ENCODE data around the gene DUSP16. TPM values are rescaled to one million over a fixed set of nuclear protein-coding genes. Genes with fewer than 3 reads are reported as not detected.
A peak's percentile ranks its signal among the peaks of the same experiment; 100 is the strongest.
"Not testable (repeated sequence)": the region's sequence is repeated elsewhere in the genome, so short reads cannot be mapped to it uniquely, and the experiment has no call there.

DUSP16 gene
- total RNA-seq, 2 donors from 2014 or later: 105 to 129 TPM

DNA sequence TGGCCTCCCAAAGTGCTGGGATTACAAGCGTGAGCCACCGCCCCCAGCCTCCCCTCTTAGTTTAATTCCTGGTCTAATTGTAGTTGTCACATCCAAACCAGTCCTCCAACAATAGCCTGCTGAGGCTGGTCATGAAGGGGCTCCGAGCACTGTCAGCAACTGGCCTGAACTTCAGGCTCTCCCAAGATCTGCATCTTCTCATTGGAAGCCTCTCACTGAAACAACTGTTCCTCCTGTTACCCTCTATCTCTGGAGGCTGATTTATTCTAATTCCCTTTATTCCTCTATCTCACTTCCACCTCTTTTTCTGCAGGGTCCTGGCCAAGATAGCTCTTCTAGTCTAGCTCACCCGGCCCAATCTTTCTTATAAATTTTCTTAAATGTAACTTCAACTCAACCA, 89.4 kb downstream of the DUSP16 start:
- Mint-ChIP-seq H3K27me3 (ENCODE audit: low read depth) (no peaks in the 10 kb centered on the region), H3K4me3 (peak overlapping the region in 1 of 2 donors; percentile 82), H3K9me3 (peaks cover 1 to 2% of the 10 kb centered on the region in 2 donors), H3K27ac (peak overlapping the region; percentile 99), H3K36me3 (ENCODE audit: insufficient read depth in 2 of 2) (peaks cover 33 to 55% of the 10 kb centered on the region in 2 donors), H3K4me1 (ENCODE audit: low read depth) (peaks cover 69% of the 10 kb centered on the region)
- DNase-seq (no peak), ATAC-seq (replicated peaks in 1 of 2) (no peak)

DNA sequence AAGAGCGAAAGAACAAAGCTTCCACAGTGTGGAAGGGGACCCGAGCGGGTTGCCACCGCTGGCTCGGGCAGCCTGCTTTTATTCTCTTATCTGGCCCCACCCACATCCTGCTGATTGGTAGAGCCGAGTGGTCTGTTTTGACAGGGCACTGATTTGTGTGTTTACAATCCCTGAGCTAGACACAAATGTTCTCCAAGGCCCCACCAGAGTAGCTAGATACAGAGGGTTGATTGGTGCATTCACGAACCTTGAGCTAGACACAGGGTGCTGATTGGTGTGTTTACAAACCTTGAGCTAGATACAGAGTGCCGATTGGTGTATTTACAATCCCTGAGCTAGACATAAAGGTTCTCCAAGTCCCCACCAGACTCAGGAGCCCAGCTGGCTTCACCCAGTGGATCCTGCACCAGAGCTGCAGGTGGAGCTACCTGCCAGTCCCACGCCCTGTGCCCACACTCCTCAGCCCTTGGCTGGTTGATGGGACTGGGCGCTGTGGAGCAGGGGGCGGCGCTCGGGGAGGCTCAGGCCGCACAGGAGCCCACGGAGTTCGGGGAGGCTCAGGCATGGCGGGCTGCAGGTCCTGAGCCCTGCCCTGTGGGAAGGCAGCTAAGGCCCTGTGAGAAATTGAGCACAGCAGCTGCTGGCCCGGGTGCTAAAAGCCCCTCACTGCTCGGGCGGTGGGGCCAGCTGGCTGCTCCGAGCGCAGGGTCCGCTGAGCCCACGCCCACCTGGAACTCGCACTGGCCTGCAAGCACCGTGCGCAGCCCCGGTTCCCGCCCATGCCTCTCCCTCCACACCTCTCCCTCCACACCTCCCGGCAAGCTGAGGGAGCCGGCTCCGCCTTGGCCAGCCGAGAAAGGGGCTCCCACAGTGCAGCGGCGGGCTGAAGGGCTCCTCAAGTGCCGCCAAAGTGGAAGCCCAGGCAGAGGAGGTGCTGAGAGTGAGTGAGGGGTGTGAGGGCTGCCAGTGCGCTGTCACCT, 90.4 kb downstream of the DUSP16 start:
- Mint-ChIP-seq H3K4me1 (ENCODE audit: low read depth) (peaks cover 72% of the 10 kb centered on the region), H3K36me3 (ENCODE audit: insufficient read depth in 2 of 2) (peaks cover 31 to 52% of the 10 kb centered on the region in 2 donors)
- not testable (repeated sequence) for DNase-seq; H3K4me3 Mint-ChIP-seq; H3K27me3 Mint-ChIP-seq (ENCODE audit: low read depth); ATAC-seq (replicated peaks in 1 of 2); H3K9me3 Mint-ChIP-seq; H3K27ac Mint-ChIP-seq

DNA sequence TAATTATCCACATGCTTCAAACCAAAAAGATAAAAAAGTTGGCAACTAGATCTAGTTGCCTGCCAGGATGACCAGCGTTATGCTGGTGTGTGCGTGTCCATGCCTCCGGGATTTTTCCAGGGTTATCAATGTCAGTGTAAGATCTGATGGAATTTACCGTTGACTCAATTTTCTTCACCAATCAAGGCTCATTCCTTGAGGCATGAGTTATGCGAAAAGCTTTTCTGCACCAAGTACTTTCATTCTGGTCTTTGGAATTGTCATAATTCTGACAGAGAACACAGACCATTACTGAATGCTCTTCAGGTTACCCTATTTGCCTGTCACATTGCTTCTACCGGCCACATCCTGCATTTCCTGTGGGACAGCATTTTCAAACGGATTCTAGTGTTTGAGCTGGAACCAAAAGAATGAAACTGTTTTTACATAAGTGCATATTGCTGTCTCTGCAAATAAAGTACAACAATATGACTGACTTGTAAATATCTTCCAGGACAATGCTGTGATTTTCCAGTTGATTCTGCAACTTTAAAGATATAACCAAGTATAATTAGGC, 91.8 kb downstream of the DUSP16 start:
- peak overlapping the region; percentile 78 for H3K27ac Mint-ChIP-seq
- H3K4me3 Mint-ChIP-seq: peak overlapping the region in 1 of 2 donors; percentile 15
- H3K9me3 Mint-ChIP-seq: peaks cover 1 to 2% of the 10 kb centered on the region in 2 donors
- ATAC-seq (replicated peaks in 1 of 2): no peak
- no peaks in the 10 kb centered on the region for H3K27me3 Mint-ChIP-seq (ENCODE audit: low read depth)
- peaks cover 74% of the 10 kb centered on the region for H3K4me1 Mint-ChIP-seq (ENCODE audit: low read depth)
- DNase-seq: no peak
- peaks cover 30 to 47% of the 10 kb centered on the region in 2 donors for H3K36me3 Mint-ChIP-seq (ENCODE audit: insufficient read depth in 2 of 2)

DNA sequence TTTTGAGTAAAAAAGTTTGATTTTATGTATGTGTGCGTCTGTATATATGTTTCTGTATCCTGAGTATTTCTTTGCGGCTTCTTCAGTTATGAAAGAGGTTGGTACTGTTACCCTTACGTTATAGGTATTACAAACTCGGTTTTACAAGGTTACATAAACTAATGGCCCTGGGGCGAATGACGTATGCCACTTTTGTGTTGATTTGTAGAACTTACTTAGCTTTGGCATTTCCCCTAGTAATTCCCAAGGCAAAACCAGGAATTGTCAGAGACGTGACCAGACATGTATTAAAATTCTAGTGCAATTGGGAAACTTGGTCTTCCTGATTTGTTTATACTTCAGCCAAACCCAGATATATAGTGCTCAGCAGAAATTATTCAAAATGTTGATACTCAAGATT, 93.3 kb downstream of the DUSP16 start:
- H3K9me3 Mint-ChIP-seq: peaks cover 1 to 2% of the 10 kb centered on the region in 2 donors
- H3K36me3 Mint-ChIP-seq (ENCODE audit: insufficient read depth in 2 of 2): peaks cover 25 to 38% of the 10 kb centered on the region in 2 donors
- peak overlapping the region; percentile 44 for H3K27ac Mint-ChIP-seq

DNA sequence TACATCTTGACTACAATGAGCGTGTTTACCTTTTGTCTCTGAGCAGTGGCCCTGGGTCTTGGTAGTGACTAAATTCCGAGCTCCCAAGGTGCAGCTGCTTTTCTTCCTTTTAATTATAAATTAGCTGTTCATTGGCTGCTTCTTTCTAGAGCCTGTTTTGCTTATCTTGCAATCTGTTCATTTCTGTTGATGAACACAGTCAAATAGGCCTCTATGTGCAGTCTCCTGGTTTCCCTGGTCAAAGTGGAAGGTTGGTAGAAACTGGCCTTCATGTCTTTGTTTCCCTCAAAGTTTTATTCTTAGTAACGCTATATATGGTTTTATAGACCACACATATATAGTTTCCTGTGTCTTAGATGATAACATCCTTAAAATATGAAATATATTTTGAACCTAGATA, 94.1 kb downstream of the DUSP16 start:
- Mint-ChIP-seq H3K36me3 (ENCODE audit: insufficient read depth in 2 of 2) (peaks cover 22 to 35% of the 10 kb centered on the region in 2 donors), H3K4me1 (ENCODE audit: low read depth) (peaks cover 70% of the 10 kb centered on the region), H3K9me3 (peaks cover 1 to 2% of the 10 kb centered on the region in 2 donors), H3K4me3 (peak overlapping the region; percentile 62 to 80), H3K27ac (peak overlapping the region; percentile 99), H3K27me3 (ENCODE audit: low read depth) (no peaks in the 10 kb centered on the region)
- DNase-seq (no peak), ATAC-seq (replicated peaks in 1 of 2) (no peak)

More for the DNA sequence above, 93.3 kb downstream of the DUSP16 start:
- Mint-ChIP-seq H3K27me3 (ENCODE audit: low read depth) (no peaks in the 10 kb centered on the region), H3K4me3 (no peak overlapping the region), H3K4me1 (ENCODE audit: low read depth) (peaks cover 73% of the 10 kb centered on the region)
- DNase-seq (no peak), ATAC-seq (replicated peaks in 1 of 2) (no peak)

DNA sequence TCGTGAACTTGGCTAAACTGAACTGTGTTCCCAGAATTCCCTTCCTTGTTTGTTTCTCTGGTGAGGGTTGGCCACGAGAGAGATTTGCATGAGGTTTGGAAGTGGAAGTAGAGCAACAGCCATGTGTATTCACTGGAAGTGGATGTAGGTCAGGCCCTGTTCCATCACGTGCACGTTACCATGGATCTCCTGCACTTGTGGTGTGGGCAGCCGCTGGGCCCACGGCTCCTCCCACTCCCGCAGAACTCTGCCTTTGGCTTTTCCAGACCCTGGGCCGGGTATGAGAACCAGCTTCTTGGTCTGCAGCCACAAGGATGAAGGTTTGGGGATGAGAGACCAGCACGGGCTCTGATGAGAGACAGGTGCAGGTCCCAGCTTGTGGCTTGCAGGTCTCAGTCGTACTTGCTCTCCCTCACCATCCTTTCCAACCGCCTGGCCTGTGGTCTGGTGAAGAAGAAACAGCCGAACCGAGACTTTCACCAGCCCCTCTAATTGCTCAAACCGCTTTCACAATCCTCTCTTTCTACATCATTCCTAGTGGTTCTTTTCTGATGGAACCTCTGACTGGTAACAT, 94.9 kb downstream of the DUSP16 start:
- peak; percentile 38 to 55 for DNase-seq
- H3K36me3 Mint-ChIP-seq (ENCODE audit: insufficient read depth in 2 of 2): peaks cover 19 to 30% of the 10 kb centered on the region in 2 donors

GRCh38 chr12:12467264-12467663, 95.4 kb downstream of the DUSP16 start:
- DNase-seq (peak in 1 of 2 donors; percentile 40), ATAC-seq (replicated peaks in 1 of 2) (peak; percentile 59 to 60)
- Mint-ChIP-seq H3K27me3 (ENCODE audit: low read depth) (no peaks in the 10 kb centered on the region), H3K9me3 (peaks cover 1 to 2% of the 10 kb centered on the region in 2 donors), H3K36me3 (ENCODE audit: insufficient read depth in 2 of 2) (peaks cover 19 to 30% of the 10 kb centered on the region in 2 donors), H3K27ac (peak overlapping the region; percentile 99), H3K4me3 (peak overlapping the region; percentile 62 to 80), H3K4me1 (ENCODE audit: low read depth) (peaks cover 75% of the 10 kb centered on the region)

More for the DNA sequence above, 94.9 kb downstream of the DUSP16 start:
- Mint-ChIP-seq H3K27me3 (ENCODE audit: low read depth) (no peaks in the 10 kb centered on the region), H3K4me3 (peak overlapping the region; percentile 62 to 80), H3K27ac (peak overlapping the region; percentile 99), H3K9me3 (peaks cover 1 to 2% of the 10 kb centered on the region in 2 donors), H3K4me1 (ENCODE audit: low read depth) (peaks cover 72% of the 10 kb centered on the region)
- peak; percentile 51 to 55 for ATAC-seq (replicated peaks in 1 of 2)

DNA sequence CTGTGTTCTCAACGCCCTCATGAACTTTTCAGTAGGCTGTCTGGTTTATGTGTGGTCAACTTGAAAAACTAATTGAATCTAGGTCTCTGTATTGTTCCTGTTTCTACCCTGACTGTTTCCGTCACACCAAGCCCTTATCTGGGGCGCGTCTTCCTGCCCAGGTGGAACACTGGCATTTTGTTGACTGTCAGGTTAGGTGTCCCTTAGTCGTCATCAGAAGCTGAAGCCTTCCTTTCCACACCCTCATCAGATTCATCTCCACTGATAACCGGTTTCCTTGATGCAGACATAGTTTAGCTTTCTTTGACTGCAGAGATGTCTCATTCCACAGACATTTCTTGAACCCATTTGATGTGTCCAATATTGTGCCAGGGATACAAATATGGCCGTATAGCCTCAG, 96.5 kb downstream of the DUSP16 start:
- Mint-ChIP-seq H3K4me3 (peak overlapping the region; percentile 18 to 87), H3K27me3 (ENCODE audit: low read depth) (no peaks in the 10 kb centered on the region), H3K9me3 (peaks cover 1 to 2% of the 10 kb centered on the region in 2 donors), H3K36me3 (ENCODE audit: insufficient read depth in 2 of 2) (peaks cover 19 to 27% of the 10 kb centered on the region in 2 donors), H3K27ac (peak overlapping the region; percentile 99), H3K4me1 (ENCODE audit: low read depth) (peaks cover 86% of the 10 kb centered on the region)
- ATAC-seq (replicated peaks in 1 of 2): peak; percentile 14 to 51
- peak in 1 of 2 donors; percentile 57 for DNase-seq

- Mint-ChIP-seq H3K4me3 (no peak overlapping the region), H3K27ac (peak overlapping the region; percentile 42), H3K9me3 (peaks cover 1 to 2% of the 10 kb centered on the region in 2 donors), H3K36me3 (ENCODE audit: insufficient read depth in 2 of 2) (peaks cover 14 to 22% of the 10 kb centered on the region in 2 donors), H3K4me1 (ENCODE audit: low read depth) (peaks cover 88% of the 10 kb centered on the region), H3K27me3 (ENCODE audit: low read depth) (no peaks in the 10 kb centered on the region)
- ATAC-seq (replicated peaks in 1 of 2) (no peak), DNase-seq (no peak)
These were observed 97.1 kb downstream of the DUSP16 start for GRCh38 chr12:12465522-12465921.

GRCh38 chr12:12461923-12462315, 100.7 kb downstream of the DUSP16 start:
- Mint-ChIP-seq H3K27me3 (ENCODE audit: low read depth) (no peaks in the 10 kb centered on the region), H3K9me3 (no peaks in the 10 kb centered on the region), H3K4me3 (peak overlapping the region; percentile 66 to 78), H3K36me3 (ENCODE audit: insufficient read depth in 2 of 2) (peaks cover 5 to 7% of the 10 kb centered on the region in 2 donors), H3K27ac (peak overlapping the region; percentile 68), H3K4me1 (ENCODE audit: low read depth) (peaks cover 89% of the 10 kb centered on the region)
- DNase-seq (peak in 1 of 2 donors; percentile 41), ATAC-seq (replicated peaks in 1 of 2) (peak; percentile 80 to 84)

DNA sequence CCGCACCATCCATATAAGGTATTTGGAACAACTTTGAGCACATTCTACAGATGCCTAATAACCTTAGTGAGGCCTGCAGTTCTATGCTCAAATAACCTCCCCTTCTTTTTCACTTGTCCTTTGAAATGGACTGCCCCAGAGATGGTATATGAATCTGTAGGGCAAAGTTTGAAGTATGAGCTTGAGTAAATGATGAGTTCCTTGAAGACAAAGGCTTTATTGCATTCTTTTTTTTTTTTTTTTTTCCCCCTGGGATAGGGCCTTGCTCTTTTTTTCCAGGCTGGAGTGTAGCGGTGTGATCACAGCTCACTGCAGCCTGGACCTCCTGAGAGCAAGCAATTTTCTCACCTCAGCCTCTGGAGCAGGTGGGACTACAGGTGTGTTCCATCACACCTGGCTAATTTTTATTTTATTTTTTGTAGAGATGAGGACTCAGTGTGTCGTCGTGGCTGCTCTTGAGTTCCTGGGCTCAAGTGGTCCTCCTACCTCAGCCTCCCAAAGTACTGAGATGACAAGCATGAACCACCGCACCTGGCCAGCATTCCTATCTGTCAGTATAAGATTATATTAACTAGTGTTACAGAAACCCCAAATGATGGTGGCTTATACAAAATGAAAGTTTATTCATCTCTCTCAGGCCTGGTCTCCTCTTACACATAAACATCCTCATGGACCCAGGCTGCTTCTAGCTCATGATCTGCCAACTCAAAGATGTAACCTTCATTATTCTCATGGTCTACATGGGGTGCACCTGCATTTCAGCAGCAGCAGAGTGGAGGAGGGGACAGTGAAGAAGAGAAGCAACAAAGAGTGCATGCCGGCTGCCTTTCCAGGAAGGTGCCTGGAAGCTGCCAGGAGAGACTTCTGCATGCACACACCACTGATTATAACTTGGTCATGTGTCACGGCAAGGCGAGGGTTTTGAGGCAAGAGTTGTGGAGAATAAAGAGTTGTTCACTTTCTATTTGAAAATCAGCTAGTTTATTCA, 101.4 kb downstream of the DUSP16 start:
- DNase-seq (no peak), ATAC-seq (replicated peaks in 1 of 2) (peak; percentile 49 to 58)
- Mint-ChIP-seq H3K36me3 (ENCODE audit: insufficient read depth in 2 of 2) (peaks cover 2 to 6% of the 10 kb centered on the region in 2 donors), H3K27me3 (ENCODE audit: low read depth) (no peaks in the 10 kb centered on the region), H3K4me1 (ENCODE audit: low read depth) (peaks cover 89% of the 10 kb centered on the region), H3K27ac (peak overlapping the region; percentile 68), H3K9me3 (no peaks in the 10 kb centered on the region), H3K4me3 (peak overlapping the region; percentile 66 to 78)

GRCh38 chr12:12456637-12457036, 106.0 kb downstream of the DUSP16 start:
- DNase-seq: no peak
- peaks cover 60% of the 10 kb centered on the region for H3K4me1 Mint-ChIP-seq (ENCODE audit: low read depth)

More at GRCh38 chr12:12456637-12457036, 106.0 kb downstream of the DUSP16 start:
- peak in 1 of 2 donors; percentile 77 for ATAC-seq (replicated peaks in 1 of 2)
- Mint-ChIP-seq H3K4me3 (peak overlapping the region; percentile 66 to 67), H3K9me3 (no peaks in the 10 kb centered on the region), H3K27ac (peak overlapping the region; percentile 52), H3K27me3 (ENCODE audit: low read depth) (no peaks in the 10 kb centered on the region), H3K36me3 (ENCODE audit: insufficient read depth in 2 of 2) (peaks cover 2 to 3% of the 10 kb centered on the region in 2 donors)
